Glutamatergic neuron (in vitro differentiated cells): ENCODE data around the gene MCUR1. TPM values are rescaled to one million over a fixed set of nuclear protein-coding genes. Genes with fewer than 3 reads are reported as not detected.

Source experiments
- DNase-seq: peaks from one replicate; pipeline ENCODE4 v3.0.0; 2022
- H3K27ac Mint-ChIP-seq: one replicate; pipeline ENCODE4 v1.8.0; 2020; ENCODE audit warnings: mild to moderate bottlenecking, mixed read lengths, inconsistent platforms; ENCODE audit not compliant: unreplicated experiment
- H3K27me3 Mint-ChIP-seq: one replicate; pipeline ENCODE4 v1.8.0; 2020; ENCODE audit warnings: mild to moderate bottlenecking, moderate library complexity, mixed read lengths, inconsistent platforms; ENCODE audit not compliant: unreplicated experiment
- H3K36me3 Mint-ChIP-seq: one replicate; pipeline ENCODE4 v1.8.0; 2020; ENCODE audit warnings: mild to moderate bottlenecking, mixed read lengths, inconsistent platforms; ENCODE audit not compliant: unreplicated experiment
- H3K4me1 Mint-ChIP-seq: one replicate; pipeline ENCODE4 v1.8.0; 2020; ENCODE audit warnings: mild to moderate bottlenecking, low read depth, mixed read lengths, inconsistent platforms; ENCODE audit not compliant: unreplicated experiment
- H3K4me3 Mint-ChIP-seq: one replicate; pipeline ENCODE4 v1.8.0; 2020; ENCODE audit warnings: mild to moderate bottlenecking, mixed read lengths, inconsistent platforms; ENCODE audit not compliant: unreplicated experiment
- H3K9me3 Mint-ChIP-seq: one replicate; pipeline ENCODE4 v1.8.0; 2020; ENCODE audit warnings: mild to moderate bottlenecking, moderate library complexity, mixed read lengths, inconsistent platforms; ENCODE audit not compliant: unreplicated experiment
- CTCF ChIP-seq: fragments of 200-600 bp; sonication (generic); IDR thresholded peaks from one replicate; pipeline ENCODE4 v1.5.0; 2021; ENCODE audit not compliant: partially characterized antibody, unreplicated experiment
- total RNA-seq: library from RNA; stranded (reverse); fragmentation: NEBNext Ultra II Directional; extraction: Animal tissue kit (Norgen Biotek cat#: 25700); gene quantifications from one replicate; pipeline ENCODE4 v1.2.1, GENCODE V29; 2021; ENCODE audit not compliant: unreplicated experiment

The MCUR1 gene
- total RNA-seq, 1 donor from 2014 or later: 14.1 TPM

DNA sequence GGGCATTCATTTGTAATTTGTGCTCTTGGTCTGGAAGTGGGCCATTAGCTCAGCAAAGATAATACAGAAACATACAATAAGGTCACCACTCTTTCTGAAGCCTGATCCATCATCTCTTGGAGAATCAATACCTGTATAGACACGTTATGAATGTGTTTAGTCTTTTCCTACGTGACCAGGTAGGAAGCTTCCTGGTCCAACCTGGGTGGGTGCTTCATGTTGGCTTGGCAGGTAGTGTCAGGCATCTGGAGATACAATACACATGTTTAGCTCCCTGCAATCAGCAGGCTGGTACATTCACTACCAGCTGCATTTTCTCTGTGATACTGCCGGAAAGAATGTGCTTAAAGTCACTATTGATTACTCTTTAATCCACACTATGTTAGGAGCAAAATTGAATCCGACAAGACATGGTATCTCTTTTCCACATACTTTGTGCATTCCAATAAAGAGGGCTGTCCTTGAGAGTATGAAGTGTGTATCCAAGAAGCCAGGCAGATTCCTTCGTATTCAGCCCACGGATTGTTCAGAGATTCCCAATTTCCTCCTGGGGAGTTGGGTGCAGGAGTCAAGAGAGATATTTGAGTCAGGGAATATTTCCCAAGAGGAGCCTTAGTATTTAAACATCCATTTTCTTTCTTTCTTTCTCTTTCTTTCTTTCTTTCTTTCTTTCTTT lies 52.9 kb downstream of the MCUR1 start:
- no peak overlapping the region for H3K27ac Mint-ChIP-seq

GRCh38 chr6:13760307-13761304 lies 53.8 kb downstream of the MCUR1 start:
- no peak overlapping the region for H3K4me3 Mint-ChIP-seq
- no peaks in the 10 kb centered on the region for H3K36me3 Mint-ChIP-seq
- peaks cover 2% of the 10 kb centered on the region for H3K4me1 Mint-ChIP-seq
- H3K9me3 Mint-ChIP-seq: peaks cover 1% of the 10 kb centered on the region
- H3K27me3 Mint-ChIP-seq: peaks cover 2% of the 10 kb centered on the region
- DNase-seq: no peak
- H3K27ac Mint-ChIP-seq: no peak overlapping the region
- no peak for TF ChIP-seq CTCF

More for the DNA sequence above, 52.9 kb downstream of the MCUR1 start:
- Mint-ChIP-seq H3K27me3 (no peaks in the 10 kb centered on the region), H3K9me3 (peaks cover 1% of the 10 kb centered on the region), H3K4me3 (peak overlapping the region; percentile 18), H3K4me1 (peaks cover 5% of the 10 kb centered on the region), H3K36me3 (no peaks in the 10 kb centered on the region)
- TF ChIP-seq CTCF: no peak
- no peak for DNase-seq

DNA sequence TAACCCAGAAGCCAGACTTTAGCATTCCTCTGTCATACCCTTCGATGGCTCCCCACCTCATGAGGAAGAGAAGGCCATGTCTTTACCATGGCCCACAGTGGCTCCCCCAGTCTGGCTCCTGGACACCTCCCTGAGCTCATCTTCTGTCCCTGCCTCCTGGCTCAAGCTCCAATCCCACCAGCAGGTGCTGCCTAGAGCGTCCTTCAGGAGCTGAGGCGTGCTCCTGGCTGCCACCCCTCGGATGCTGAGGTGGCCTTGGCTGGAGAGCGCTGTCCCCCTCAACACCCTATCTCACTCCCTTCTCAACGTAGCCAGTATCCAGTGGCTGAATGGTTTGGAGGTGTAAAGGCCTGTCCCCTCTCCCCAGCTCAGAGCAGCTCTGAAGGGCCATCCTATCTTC lies 55.3 kb downstream of the MCUR1 start:
- no peak for TF ChIP-seq CTCF
- no peak for DNase-seq
- H3K36me3 Mint-ChIP-seq: no peaks in the 10 kb centered on the region
- H3K27me3 Mint-ChIP-seq: peaks cover 3% of the 10 kb centered on the region
- H3K9me3 Mint-ChIP-seq: peaks cover 1% of the 10 kb centered on the region
- H3K27ac Mint-ChIP-seq: no peak overlapping the region
- no peaks in the 10 kb centered on the region for H3K4me1 Mint-ChIP-seq
- H3K4me3 Mint-ChIP-seq: no peak overlapping the region

DNA sequence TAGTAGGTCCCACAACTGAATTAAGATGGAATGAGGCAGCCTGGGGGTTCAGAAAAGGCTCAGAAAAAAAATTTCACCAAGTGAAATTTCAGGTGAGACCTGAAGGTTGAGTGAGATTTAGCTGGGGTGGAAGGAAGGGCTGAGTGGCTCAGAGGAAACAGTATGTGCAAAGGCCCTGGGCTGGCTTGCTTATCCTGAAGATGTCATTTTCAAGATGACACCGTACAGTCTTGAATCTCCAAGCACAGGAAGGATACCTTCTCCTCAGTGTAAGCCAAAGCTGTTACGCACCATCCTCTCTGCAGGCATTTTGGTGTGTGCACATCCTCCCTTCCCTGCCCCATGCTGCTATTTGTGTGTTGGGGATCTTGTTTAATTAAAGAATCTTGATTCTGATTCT lies 59.7 kb downstream of the MCUR1 start:
- no peak for DNase-seq
- Mint-ChIP-seq H3K4me3 (no peak overlapping the region), H3K27ac (no peak overlapping the region)

More for the DNA sequence above, 59.7 kb downstream of the MCUR1 start:
- TF ChIP-seq CTCF: no peak
- peaks cover 3% of the 10 kb centered on the region for H3K27me3 Mint-ChIP-seq
- H3K4me1 Mint-ChIP-seq: no peaks in the 10 kb centered on the region
- H3K36me3 Mint-ChIP-seq: no peaks in the 10 kb centered on the region
- H3K9me3 Mint-ChIP-seq: peaks cover 1% of the 10 kb centered on the region
